Fibroblast of pulmonary artery (primary cell): ENCODE measurements around the gene DAPK3.

ENCODE experiments used
- DNase-seq: peaks from one replicate; pipeline ENCODE4 v3.0.0-alpha.2; 2010; ENCODE audit warnings: low read depth
- H3K4me3 ChIP-seq: replicated peaks from 2 replicates; pipeline ENCODE4 v1.5.1; 2011; ENCODE audit warnings: low read depth, mild to moderate bottlenecking, control low read depth, low read length, moderate library complexity
- CTCF ChIP-seq: IDR thresholded peaks from 2 replicates; pipeline ENCODE4 v1.5.1; 2011; ENCODE audit warnings: mild to moderate bottlenecking, control low read depth, low read length, inconsistent platforms; ENCODE audit errors: missing control alignments

Gene DAPK3

GRCh38 chr19:3923912-3924311 lies 47.0 kb downstream of the DAPK3 start:
- no peak overlapping the region for H3K4me3 ChIP-seq
- TF ChIP-seq CTCF = no peak
- DNase-seq = no peak

GRCh38 chr19:3923096-3923758 lies 47.7 kb downstream of the DAPK3 start:
- no peak for DNase-seq
- TF ChIP-seq CTCF = no peak
- no peak overlapping the region for H3K4me3 ChIP-seq

- H3K4me3 ChIP-seq = no peak overlapping the region
- DNase-seq = no peak
- TF ChIP-seq CTCF = no peak
Measured at GRCh38 chr19:3919793-3920192, 51.1 kb downstream of the DAPK3 start.

- no peak for TF ChIP-seq CTCF
- DNase-seq = no peak
- no peak overlapping the region for H3K4me3 ChIP-seq
Measured at GRCh38 chr19:3916033-3916432, 54.9 kb downstream of the DAPK3 start.

- no peak for TF ChIP-seq CTCF
- H3K4me3 ChIP-seq = no peak overlapping the region
- no peak for DNase-seq
Measured at GRCh38 chr19:3914199-3914598, 56.7 kb downstream of the DAPK3 start.

GRCh38 chr19:3910105-3910504 lies 60.8 kb downstream of the DAPK3 start:
- no peak for DNase-seq
- no peak overlapping the region for H3K4me3 ChIP-seq
- TF ChIP-seq CTCF = no peak
